HG02571 (cell line): Measurements from ENCODE around the gene LMF1.
"Not testable (repeated sequence)": the region's sequence is repeated elsewhere in the genome, so short reads cannot be mapped to it uniquely, and the experiment has no call there.

Source experiments
- ATAC-seq: cut with Tn5 transposase; IDR thresholded peaks from one replicate; pipeline ENCODE4 v1.9.1; 2021; ENCODE audit warnings: mild to moderate bottlenecking, moderate library complexity; ENCODE audit not compliant: unreplicated experiment

LMF1 gene

DNA sequence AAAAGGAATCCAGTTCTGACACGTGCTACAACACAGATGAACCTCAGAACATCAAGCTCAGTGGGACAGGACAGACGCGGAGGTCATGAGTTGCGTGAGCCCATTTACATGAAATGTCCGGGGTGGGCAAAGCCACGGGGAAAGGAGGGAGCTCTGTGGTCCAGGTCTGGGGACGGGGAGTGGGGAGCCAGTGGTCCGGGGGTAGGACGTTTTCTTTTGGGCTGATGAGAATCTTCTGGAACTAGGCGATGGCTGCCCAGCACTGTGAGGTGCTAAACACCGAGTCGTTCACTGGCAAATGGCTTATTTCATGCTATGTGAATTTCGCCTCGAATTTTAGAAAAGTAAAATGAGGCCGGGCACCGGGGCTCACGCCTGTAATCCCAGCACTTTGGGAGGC, 2.6 kb upstream of the LMF1 start:
- no peak for ATAC-seq

GRCh38 chr16:972316-973002, 1.7 kb upstream of the LMF1 start:
- no peak for ATAC-seq

- ATAC-seq, result no peak
These were observed 1.2 kb upstream of the LMF1 start for GRCh38 chr16:971981-972315.

DNA sequence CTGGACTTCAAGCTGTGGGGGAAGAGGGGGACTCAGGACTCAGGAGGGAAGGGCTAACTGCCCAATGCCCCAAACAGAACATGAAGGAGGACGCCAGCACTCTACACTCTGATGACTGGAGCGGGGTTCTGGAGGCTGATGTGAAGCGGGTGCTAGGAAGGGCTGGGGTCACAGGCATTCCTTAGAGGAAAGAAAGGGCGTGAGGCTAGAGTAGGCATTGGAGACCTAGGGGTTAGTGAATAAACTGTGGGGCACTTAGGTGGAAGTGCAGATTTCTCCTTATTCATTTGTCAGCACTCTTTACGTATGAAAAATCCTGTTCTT, 760 bp upstream of the LMF1 start:
- no peak for ATAC-seq

GRCh38 chr16:970386-970765, 408 bp downstream of the LMF1 start:
- ATAC-seq, result no peak

- ATAC-seq, result no peak
These were observed 1.0 kb downstream of the LMF1 start for GRCh38 chr16:969508-970385.

DNA sequence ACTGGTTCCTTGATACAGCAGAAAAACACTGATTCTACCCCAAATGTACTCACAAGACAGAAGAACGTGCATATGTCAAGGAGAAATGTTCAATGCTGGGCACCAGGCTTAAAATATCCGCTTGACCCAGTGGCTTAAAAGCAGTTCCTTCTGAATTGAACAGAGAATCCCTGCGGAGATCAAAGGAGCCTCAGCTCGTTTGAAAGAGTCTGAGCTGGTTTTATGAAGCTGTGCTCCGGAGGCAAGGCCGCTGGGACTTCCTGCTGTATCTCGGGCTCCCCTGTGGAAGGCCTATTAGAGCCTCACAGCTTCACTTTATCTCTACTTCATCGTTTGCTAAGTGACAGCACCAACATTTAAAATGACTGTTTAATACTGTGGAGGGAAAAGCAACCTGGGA, 2.2 kb downstream of the LMF1 start:
- ATAC-seq, result no peak

- no peak for ATAC-seq
These were observed 3.1 kb downstream of the LMF1 start for GRCh38 chr16:967546-968295.

DNA sequence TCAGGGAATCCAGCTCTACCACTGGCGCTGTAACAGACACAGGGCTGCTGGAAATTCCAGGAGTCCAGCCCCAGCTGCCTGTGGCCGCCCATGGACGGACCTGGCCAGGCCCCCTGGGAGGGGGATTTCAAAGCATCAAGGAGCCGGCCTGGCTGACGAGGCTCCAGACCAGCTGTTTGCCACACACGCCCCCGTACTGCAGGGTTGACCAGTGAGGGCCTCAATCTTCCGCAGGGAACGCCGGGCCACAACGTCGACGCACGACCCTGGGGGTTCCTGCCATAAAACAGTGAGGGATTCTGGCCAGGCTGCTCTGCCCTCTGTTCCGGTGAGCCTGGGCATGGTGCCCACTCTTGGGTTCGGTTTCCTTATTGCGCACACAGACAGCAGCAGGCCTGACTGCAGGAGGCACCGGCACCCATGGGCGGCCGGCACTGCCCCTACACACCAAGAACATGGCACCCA, 3.7 kb downstream of the LMF1 start:
- no peak for ATAC-seq

DNA sequence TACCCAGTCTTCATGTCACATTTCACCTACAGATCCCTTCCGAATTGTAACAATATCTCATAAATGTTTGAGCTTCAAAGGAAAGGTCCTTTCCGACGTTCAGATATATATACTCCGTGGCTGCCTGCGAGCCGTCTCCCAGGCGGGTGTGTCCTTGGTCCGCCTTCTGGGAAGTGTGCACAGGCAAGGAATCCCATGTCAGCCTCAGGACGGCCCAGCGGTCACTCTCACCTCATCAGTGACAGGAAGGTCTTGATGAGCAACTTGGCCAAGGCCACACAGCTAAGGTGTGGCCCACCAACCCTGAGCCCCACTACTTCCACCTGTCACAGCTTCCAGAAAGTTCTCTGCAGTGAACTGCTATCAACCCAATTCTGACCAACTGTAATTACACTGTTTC, 4.3 kb downstream of the LMF1 start:
- no peak for ATAC-seq

GRCh38 chr16:966035-966434, 4.7 kb downstream of the LMF1 start:
- no peak for ATAC-seq

- no peak for ATAC-seq
These were observed 5.3 kb downstream of the LMF1 start for GRCh38 chr16:965487-965886.

DNA sequence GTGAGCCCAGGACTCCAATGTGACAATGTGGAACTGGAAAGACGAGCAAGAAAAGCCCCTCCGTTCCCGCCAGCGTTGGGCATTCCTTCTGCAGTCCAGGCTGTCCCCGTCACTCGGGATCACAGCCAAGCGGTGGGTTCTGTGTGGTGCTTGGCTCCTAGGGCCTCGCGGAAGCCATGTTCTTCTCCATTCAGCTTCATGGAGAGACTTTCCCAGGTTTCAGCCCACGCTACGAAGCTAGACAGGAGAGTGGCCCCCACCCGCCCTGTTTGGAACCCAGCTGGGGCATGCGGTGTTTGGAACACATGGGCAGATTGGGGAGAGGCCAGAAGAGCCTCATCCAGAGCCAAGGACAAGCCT, 5.8 kb downstream of the LMF1 start:
- ATAC-seq, result no peak

GRCh38 chr16:964356-965035, 6.3 kb downstream of the LMF1 start:
- no peak for ATAC-seq

DNA sequence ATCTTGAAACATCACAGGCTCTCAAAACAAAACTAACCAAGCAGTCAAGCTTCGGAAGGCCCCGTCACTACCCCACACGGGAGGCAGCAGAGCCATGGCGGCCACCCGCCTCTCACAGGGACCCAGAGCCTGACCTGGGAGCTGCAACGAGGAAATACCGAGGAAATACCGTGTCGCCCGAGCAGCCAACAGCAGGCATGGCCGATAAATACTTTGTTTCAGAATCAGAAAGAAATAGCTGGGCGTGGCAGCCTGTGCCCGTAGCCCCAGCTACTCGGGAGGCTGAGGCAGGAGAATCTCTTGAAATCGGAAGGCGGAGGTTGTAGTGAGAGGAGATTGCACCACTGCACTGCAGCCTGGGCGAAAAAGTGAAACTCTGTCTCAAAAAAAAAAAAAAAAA, 6.9 kb downstream of the LMF1 start:
- no peak for ATAC-seq

DNA sequence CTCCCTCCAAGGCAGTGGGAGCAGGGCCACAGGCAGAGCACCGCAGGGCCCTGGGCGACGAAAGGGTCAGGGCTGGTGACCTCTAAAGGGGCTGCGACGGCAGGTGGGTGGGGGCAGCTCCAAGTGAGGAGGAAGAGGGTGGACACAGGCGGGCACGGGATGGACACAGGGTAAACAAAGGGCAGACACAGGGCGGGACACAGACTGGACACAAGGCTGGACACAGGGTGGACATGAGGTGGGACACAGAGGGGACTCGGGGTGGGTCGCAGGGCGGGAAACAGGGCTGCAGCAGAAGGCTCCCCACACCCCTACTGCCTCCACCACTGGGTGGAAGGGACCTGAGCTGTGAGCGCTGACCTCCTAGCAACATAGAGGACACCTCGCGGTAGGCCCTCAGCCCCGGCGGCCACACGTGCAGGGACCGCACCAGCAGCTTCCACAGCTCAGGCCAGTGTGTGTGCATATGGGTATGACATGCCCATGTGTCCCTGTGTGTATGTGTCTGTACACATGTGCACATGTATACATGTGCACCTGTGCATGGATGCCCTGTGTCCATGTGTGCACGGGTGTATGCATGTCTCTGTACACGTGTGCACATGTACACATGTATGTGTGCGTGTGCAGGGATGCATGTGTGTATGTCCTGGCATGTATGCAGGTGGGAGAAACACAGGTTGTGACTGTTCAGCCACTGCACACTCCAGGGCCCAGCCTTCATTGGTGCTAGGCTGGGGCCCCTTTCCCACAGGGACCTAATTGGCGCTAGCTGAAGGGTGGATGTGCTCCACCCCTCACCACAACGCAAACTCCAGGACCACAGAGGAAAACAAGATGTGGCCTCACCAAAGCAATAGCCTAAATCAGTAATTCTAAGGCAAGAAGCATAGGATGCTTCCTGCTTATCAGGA, 7.6 kb downstream of the LMF1 start:
- no peak for ATAC-seq

- ATAC-seq, result no peak
These were observed 8.4 kb downstream of the LMF1 start for GRCh38 chr16:962366-962765.

DNA sequence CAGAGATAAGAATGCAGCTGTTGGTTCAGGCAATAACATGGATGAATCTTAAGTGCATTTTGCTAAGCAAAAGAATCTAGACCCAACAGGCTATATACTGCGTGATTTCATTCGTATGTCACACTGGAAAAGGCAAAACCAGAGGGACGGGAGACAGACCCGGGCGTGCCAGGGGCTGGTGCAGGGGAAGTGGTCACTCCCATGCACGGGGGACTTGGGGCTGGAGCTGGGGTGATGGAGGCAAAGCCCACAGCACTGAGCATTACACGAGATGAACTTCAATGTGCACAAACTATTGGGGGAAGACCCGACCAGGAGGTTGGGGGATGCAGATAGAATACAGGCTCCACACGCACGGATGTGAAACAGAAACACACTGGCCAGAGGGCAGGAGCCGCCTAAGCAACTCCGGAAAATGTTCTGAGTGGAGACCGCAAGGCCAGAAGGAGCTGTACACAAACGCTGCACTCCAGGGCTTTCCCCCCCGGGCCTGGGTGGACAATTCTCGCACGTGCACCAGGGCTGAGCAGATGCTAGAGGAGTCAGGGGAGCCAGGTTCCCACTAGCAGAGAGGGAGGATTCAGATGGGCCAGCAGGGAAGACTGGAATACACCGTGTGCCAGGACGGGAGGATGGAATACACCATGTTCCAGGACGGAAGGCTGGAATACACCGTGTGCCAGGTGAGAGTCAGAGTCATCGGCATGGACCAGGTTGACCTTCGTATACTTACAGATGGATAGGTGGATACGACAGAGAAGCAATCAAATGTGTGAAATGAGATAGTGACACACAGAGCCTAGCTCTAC, 11.3 kb downstream of the LMF1 start:
- ATAC-seq, result no peak

GRCh38 chr16:955766-956165, 15.0 kb downstream of the LMF1 start:
- not testable (repeated sequence) for ATAC-seq

DNA sequence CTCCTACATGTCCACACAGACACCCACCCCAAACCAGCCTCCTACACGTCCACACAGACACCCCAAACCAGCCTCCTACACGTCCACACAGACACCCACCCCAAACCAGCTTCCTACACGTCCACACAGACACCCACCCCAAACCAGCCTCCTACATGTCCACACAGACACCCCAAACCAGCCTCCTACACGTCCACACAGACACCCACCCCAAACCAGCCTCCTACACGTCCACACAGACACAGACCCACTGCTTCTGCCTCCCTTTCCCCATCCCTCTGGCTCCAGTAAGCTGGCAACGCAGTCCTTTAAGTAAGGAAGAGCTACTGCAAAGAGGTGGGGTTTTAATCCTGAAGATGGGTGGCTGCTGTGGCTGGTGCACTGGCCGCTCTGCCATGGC, 17.0 kb downstream of the LMF1 start:
- ATAC-seq, result not testable (repeated sequence)
